Raji (cell line): ENCODE data around the gene RGS7.

Source experiments
- POLR2A ChIP-seq: IDR thresholded peaks from 2 replicates; pipeline ENCODE4 v1.6.1; 2011; ENCODE audit warnings: low read depth, low read length, control low read depth; ENCODE audit not compliant: insufficient read depth

The RGS7 gene

DNA sequence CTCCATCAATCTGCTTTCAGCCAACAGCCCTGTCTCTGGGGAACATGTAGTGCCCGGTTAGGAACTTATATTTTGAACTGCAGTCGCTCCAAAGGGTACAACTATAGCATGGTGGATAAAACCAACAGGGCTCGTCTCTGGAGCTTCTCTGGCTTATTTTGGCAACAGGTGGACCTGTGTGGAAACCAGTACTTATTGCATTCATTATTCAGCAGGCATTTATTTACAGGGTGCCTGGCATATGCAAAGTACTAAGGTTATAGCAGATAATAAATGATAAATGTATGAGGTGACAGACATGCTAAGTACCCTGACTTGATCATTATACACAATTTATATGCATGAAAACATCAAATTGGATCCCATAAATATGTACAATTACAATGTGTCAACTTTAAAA is 93.7 kb downstream of the RGS7 start:
- no peak for TF ChIP-seq POLR2A

DNA sequence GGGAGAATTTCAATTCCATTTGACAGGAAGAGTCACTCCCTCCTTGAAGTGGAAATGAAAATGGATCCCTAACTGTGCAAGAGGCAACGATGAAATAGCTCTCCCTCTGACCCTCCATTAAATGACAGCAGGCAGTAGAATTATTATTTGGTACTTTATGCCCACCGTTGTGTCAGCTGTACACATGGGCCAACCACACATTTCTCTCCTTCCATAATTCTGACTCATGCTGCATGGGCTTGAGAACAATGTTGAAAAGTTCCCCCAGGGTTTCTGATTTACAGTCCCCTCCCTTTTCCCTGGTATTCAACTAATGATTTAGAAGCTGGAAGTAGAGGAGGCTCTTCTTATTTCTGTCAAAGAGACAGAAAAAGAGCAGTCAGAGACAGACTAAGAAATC is 103.5 kb downstream of the RGS7 start:
- no peak for TF ChIP-seq POLR2A

DNA sequence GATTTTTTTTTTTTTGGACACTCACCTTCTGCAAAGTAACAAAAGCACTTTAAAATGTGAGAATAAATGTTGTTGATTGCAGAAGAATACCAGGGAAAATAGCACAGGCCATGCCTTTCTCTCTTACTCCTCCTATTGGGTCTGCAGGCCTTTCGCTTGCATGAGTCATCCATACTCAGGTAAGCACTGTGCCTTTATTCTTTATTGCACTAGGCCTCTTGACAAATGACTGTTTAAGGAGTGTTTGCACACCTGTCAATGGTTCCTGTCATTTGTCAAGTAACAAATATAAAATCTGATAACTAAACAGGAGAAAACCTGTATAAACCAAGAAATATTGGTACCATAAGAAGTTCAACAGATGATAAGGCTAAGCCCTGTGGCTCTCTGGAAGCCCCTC is 106.5 kb downstream of the RGS7 start:
- no peak for TF ChIP-seq POLR2A

DNA sequence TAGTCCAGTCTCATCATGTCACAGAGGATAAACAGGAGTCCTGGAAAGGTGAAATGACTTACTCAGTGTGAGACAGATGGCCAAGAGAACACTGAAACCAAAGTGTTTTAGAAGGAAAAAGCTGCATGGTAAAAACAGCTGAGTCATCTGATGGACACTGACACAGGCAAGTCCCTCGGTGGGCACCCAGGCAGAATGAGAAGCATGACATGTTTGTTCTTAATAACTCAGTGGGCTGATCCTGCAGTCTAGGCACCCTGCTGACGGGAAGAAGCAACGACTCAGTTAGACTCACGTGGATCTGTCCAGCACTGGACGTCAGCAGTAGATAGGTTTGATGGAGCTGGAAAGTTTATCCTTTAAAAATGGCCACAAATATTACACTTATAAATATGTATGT is 116.9 kb downstream of the RGS7 start:
- TF ChIP-seq POLR2A, result no peak

DNA sequence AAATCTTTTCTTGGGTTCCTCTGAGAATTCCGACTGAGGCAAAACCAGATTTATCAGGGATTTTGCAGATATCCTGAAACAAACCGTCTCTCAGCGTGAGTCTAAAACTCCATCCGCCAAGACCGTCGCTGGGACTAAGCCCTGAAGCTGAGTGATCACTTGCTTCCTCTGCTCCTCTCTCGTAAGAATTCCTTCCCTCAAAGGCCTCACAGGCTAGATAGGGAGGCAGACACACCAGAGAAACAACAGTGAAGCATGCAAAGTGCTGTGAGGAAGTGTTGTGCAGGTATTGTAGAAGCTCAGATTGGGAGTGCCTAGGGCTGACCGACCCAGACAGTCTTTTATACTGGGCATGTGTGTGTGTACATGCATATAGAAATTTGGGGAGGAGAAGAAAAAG is 119.1 kb downstream of the RGS7 start:
- no peak for TF ChIP-seq POLR2A

DNA sequence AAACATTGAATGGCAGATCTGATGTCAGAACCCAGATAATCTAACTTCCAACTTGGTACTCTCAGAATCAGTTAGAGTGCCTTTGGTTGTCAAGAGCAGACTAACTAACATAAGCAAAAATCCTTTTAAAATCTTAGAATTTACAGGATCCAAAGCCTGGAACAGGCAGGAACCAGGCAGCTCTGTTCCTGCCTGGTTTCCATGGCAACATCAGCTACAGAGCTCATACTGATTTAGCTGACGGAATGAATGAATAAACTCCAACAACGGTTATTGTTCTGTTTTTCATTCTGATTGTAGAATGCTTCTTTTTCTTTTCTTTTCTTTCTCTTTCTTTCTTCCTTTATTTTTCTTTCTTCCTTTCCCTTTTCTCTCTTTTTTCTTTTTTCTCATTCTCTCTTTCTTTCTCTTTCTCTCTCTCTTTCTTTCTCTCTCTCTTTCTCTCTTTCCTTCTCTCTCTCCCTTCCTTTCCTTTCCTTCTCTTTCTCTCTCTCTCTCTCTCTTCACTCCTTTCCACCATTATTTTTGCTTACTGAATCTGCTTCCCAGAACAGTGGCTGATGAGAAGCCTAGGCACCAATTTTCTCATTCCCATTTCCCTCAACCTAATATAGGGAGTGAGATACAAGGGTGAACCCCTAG is 121.6 kb downstream of the RGS7 start:
- TF ChIP-seq POLR2A, result no peak

DNA sequence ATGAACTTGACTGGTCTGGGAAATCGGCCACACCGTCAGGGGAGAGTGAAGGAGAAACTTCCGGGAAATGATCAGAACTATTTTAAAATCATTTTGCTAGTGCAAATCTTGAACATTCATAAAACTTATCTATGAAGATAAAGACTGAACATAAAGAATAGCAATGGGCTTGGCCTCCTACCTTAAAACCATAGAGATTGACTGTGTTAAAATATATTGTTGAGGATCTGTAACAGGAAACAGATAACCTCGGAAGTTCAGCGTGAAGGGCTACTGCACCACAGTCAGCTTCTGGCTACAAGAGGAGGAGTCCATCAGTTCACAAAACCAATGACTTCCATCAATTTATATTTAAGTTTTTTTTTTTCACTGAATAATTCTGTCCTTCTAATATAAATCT is 127.3 kb downstream of the RGS7 start:
- TF ChIP-seq POLR2A, result no peak

DNA sequence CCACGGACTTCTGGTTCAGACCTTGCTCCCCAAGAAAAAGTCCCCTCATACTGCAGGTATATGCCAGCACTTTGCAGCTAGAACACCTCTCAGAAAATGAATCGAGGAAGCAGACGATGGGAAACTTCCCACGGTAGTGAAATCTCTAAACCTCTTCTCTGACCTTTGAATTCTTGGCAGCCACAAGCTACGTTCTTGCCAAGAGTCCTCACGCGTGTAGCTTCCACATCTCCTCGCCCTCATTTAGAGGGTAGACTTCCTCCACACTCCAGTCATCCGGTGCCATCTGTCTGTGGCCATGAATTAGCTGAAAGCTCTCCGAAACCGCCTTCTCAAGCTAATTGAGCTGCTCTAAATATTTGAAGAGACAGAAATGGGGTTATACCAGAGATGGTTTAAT is 127.8 kb downstream of the RGS7 start:
- TF ChIP-seq POLR2A, result no peak

DNA sequence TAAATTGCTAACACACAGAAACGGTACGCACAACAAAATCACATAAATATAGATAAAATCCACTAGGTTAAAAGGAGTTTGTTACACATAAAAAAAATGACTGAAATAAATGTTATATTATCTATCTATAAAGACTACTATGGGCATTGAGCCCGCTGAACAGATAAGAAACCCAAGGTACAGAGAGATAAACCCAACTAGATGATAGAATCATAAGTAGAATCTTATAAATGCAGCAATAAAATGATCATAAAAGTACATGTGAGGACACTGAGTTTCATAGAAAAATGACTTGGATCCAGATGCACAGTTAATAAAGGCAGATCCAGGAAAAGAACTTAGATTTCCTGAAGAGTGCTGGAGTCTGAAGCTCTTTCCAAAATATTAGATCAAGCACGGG is 128.7 kb downstream of the RGS7 start:
- no peak for TF ChIP-seq POLR2A

DNA sequence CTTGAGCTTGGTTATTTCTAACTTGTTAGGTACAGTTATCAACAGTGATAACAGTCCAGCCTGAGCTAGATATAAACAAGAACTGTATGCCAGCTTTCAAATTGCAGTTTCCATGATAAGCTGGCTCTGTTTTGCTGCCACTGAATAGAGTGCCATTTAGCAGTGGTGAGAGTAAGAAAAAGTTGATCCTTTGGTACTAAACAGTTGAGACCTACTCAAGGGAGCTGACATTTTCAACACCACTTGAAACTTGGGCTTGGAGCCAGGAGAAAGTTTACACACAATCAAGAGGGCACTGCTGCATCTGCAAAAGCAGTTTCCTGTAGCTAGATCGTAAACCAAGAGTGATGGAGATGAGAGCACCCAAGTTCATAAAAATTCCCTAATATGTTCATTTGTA is 131.3 kb downstream of the RGS7 start:
- TF ChIP-seq POLR2A, result no peak

DNA sequence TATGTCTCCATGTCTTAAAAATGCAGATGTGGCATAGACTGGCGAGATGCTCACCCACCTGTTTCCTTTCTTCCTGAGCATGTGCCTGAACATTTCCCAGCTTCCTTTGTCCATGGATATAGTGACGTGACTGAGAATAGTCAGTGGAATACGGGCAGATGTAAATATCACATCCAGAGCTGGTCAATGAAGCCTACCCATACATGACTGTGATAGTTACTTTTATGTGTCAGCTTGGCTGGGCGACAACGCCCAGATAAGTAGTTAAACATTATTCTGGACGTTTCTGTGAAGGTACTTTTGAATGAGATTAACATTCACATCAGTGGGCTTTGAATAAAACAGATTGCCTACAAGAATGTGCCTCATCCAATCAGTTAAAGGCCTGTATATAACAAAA is 135.7 kb downstream of the RGS7 start:
- TF ChIP-seq POLR2A, result no peak

DNA sequence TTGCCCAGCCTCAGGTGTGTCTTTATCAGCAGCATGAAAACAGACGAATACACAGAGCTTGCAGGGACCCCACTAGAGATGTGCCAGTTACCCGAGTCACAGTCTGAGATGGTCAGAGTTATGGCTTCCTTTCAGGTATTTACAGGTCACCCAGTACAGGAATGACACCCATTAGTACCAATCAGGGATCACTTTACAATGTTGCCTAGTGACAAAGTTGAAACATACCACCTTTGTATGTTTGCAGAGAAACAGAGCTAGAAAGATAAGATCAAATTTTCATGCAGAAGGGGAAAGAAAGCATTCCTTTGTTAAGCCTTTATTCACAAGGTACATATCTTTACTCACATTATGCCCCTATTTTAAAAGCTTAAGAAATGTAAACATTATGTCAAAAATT is 137.6 kb downstream of the RGS7 start:
- no peak for TF ChIP-seq POLR2A

DNA sequence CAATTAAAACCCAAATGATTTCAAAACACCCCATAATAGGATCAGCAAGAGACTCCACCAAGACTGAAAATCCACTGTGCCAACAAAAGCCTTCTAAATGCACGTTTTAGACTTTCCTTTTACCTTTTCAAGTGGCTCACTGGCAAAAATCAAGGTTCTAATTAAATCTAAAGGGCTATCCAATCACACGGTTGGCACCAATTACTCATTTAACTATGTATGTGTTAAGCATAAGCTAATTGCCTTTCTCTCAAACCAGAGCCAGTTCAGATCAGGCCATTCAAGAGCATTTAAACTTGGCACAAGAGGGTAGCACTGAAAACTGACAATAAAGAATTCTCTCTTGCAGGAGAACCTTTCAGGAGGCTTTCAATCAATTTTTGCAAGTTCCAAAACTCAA is 139.5 kb downstream of the RGS7 start:
- no peak for TF ChIP-seq POLR2A

DNA sequence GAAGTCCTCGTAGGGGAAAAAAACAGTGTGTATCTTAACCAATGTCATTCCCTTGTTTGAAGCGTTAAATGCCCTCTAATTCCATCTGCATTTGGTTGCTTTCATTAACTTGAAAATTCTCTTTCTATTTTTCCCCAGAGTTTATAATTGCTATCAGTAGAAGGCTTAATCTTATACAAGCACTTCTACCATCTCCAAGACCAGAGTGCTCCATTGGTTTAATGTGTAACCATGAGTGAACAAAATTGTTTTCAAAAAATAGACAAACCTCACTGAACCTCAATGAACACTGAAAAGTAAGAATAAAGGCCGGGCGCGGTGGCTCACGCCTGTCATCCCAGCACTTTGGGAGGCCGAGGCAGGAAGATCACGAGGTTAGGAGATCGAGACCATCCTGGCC is 141.3 kb downstream of the RGS7 start:
- no peak for TF ChIP-seq POLR2A

DNA sequence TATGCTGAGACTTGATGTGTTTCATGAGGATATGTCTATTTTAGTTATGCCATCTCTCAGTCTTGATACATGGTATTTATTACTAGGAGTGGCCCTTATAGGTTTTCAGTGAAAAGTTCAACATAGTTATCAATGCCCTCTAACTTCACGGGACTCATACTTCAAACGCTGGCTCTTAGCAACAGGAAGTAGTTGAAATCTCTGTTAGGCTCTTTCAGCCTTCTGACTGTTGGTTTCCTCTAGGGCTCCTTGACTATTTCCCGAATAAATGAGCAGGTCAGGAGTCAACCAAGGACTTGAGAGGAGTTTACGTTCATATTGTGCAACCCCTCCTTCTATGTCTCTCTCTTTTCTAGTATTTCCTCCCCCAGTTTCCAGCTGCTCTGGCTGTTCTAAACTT is 141.8 kb downstream of the RGS7 start:
- no peak for TF ChIP-seq POLR2A

DNA sequence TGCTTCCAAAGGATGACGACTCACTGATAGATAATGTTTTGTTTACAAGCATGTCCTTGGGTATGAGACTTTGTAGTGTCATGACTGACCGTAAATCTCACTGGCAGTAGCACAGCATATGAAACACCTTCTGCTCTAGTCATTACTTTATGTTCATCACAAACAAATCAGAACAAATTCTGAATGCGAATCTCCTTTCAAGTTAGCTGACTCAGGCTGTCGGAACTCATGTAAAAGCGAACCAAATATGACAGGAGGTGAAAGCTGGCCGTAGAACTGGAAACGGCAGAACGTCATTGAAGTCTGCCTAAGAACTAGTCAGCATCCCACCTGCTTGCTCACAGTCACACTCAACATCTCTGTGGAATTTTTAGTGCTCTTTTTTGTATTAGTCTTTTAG is 143.9 kb downstream of the RGS7 start:
- TF ChIP-seq POLR2A, result no peak

DNA sequence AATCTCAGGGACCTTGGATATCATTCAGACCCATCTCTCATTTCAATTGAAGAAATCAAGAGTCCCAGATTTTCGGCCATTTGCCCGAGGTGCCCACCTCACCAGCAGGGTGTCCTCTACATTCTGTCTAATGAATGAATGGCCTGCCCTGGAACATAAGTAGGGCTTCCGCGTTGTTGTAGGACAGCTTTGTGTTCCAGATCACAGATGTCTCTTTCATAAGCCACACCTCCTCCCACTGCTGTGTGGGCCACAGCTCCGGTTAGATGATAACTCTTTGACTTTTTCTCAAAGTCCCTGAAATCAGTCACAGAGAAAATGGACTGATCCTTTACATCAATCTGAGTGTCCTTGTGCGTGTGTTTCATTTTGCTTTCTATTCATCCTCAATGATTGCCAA is 144.4 kb downstream of the RGS7 start:
- no peak for TF ChIP-seq POLR2A
